HG02763 (cell line): ENCODE results near the gene DCLK2.

Experiments
- ATAC-seq: cut with Tn5 transposase; IDR thresholded peaks from one replicate; pipeline ENCODE4 v1.9.1; 2021; ENCODE audit warnings: mild to moderate bottlenecking, moderate library complexity; ENCODE audit not compliant: unreplicated experiment

Gene DCLK2

DNA sequence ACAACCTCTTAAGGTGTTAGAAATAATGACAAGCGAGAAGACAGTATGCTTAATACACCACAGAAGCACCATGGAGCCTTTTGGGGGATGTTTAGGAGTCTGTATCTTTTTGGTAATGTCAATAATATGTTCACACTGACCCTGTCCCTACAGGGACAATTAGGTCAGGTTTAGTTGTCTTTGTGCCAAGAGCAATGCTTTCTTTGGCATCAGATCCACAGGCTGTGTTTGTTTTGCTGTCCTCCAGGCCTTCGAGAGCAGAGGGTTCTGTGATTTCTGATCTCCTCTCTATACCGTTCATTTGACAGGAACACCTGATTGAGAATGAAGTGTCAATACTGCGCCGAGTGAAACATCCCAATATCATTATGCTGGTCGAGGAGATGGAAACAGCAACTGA lies 153.8 kb downstream of the DCLK2 start:
- ATAC-seq = no peak

DNA sequence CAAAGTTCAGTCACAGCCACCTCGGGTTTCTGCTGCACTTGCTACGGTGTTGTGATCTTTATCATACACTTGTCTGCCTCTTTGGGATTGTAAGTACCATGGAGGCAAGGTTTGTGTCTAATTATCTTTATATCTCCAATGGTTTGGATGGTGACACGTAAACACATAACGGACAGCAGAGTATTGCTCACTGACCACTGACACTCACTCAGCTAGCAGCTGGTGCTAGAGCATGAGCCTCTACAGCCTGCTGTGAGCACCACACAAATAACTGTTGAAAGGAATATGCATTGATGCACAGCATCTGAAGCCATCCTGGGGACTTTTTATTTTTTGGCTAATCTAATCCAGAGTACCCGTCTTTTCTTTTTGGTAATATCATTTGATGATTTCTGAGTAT lies 156.0 kb downstream of the DCLK2 start:
- ATAC-seq = no peak

DNA sequence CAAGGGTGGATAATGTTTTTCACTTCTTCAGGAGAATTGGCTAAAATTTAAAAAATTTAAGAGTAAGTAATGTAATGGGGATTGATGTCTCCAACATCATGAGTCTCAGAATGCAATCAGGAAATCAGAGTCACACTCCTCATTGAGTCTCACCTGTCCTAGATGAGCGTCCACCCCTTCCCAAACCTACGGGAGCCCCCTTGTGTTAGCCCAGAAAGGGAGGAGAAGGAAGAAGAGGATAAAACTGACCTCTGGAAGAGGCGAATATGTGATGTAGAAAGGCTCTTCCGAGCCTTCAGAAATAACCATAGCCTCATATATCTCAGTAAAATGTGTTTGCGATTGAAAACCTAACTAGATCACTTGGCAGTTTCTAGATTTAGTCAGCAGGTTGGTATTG lies 157.1 kb downstream of the DCLK2 start:
- no peak for ATAC-seq

DNA sequence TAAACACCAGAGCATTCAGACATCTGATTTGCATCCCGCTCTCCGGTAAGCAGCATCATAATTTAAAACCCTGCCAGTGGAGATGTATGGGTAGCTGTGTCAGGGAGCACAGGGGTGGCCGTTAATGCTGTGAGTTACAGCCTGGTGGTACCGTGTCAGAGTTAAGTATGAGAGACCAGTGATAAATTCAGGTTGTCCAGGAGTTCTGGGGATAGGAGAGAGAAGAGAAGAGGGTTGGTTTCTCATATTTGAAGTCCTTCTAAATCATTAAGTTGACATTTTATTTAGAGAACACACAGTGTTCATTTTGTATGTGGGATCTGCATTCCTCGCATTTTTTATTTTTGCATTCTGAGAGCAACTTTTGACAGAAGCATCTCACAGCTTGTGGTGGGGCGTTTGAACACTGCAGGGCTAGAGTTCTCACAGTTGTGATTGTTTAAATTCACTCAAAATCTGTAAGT lies 157.6 kb downstream of the DCLK2 start:
- no peak for ATAC-seq

DNA sequence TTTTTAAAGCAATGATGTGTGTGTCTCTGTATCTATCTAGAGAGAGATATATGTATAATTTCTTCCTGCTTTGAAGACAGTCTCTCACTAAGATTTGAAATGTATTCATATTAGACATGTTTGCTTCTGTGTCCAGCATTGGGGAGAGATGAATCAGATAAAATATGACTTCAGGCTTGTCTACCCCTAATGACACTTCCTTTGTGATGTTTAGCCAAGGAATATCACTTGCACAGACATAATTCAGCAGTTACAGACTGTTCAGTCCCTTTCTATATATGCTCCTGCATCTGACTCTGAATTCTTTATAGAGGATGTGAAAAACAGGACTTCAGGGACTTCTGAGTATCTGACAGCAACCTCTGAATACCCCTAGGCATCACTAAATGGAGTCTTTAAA lies 158.4 kb downstream of the DCLK2 start:
- no peak for ATAC-seq

DNA sequence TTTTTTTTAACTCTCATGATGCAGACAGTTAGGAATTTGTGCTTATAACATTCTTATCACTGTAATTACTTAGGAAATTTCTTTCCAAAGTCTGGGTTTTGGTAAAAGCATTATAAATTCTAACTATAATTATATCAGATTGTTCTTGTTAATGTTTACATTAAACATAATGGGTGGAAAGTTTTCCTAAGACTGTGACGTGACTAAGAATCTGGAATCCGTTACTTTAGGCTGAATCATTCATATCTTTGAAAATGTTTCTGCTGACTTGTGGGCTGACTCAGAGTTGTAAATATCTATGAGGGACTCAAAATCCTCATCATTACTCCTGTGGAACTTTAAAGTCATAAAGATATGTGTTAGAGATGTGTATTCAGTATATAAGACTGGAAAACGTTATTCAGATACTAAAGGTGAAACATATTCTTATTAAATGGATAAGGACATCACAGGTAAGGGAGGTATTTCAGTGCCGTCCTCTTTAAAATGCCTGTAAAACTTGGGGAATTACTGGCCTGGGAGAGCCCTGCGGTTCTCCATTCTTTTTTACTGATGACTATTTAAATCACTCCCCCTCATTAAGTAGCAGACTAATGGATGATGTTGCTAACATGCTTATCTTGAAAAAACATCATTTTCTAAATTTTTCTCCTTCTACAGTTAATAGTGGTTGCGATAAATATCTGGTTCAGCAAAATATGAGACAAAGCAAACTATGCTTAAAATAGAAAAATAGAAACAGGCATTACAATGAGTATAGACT lies 159.0 kb downstream of the DCLK2 start:
- no peak for ATAC-seq

DNA sequence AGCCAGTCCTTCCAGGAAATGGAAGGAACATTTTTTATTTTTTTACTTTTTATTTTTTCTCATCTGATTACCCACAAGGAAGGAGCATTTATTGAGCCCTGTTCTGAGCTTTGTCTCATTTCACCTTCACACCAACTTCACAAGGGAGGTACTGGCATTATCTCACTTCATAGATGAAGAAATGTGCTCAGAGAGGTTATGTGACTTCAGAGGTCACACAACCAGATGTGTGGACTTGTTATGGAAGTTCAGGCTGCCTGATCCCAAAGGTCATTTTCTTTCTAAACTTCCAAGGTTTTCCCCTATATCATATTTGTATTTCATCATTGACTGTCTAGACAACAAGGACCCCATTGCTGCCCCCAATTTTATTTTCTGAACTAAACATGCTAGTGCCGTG lies 160.3 kb downstream of the DCLK2 start:
- ATAC-seq = no peak

DNA sequence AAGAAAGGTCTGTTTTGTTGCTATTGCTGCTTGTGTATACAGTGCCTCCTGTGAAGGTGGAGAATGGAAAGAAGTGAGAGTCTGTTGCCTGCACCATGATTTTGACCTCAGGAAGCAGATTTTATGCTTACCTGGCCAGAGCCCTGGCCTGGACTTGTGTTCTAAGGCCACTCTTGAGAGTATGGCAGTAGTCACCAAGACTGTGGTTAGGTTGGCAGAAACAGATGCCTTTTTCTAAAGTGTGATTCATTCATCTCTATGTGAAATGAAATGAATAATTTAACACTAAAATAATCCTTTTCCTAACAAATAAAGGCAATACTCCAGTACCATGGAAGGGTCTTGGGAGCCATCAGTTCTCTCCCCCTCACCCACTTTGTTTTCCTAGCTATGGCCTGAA lies 161.8 kb downstream of the DCLK2 start:
- ATAC-seq = no peak

DNA sequence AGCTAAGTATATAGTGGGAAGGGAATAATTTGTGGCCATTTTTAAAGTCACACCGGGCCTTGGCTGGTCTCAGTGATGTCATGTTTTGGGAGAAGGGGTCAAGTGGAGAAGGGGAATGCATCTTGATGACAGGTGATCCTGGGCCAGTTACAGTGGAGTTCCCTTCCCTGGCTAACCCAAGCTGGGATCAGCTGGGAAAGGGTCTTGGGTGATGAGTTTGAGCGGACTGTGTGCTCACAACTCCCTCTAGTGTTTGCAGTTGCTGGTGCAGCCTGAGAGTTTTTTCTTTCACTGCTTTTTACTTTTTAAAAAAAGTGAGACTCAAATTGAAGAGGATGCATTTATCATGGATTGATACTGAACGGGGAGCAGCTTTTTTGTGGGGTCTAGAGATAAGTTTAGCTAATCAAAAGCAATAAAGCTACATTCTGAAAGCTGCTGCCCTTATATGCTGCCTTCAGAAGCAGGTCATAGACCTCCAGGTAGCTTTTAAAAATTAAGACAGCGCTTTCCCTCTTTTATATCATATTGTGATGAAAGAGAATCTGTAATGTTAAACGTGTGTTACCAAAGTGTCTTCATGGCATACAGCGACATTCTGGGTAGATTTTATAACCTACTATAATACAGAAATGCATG lies 164.7 kb downstream of the DCLK2 start:
- ATAC-seq = no peak

DNA sequence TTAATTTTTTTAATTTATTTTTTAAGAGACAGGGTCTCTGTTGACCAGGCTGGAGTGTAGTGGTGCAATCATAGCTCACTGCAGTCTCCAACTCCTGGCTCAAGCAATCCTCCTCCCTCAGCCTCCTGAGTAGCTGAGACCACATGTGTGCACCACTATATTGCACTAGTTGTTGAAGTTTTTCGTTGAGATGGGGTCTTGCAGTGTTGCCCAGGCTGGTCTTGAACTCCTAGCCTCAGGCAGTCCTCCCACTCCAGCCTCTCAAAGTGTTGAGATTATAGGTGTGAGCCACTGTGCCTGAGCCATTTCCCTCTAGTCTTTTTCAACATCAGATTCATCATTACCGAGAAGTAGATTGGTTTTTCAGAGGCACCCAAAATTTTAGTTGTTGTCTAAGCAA lies 165.7 kb downstream of the DCLK2 start:
- ATAC-seq = no peak

DNA sequence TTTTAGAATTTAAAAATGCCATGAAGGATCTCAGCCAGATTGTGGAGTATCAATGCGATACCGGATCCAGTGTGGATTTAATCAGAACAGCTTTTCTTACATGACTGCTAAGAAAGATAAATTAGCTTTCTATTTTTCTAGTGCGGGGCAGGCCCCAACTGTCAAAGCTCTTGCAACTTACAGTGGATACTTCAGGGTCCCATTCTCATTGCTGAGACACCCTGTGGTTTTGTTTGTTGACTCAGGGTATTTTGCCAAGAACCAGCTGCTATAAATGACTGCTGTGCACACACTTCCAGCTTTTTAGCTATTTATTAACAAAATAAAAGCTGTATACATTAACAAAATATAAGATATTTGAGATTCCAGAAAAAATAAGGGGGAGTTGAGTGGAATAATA lies 166.4 kb downstream of the DCLK2 start:
- no peak for ATAC-seq

DNA sequence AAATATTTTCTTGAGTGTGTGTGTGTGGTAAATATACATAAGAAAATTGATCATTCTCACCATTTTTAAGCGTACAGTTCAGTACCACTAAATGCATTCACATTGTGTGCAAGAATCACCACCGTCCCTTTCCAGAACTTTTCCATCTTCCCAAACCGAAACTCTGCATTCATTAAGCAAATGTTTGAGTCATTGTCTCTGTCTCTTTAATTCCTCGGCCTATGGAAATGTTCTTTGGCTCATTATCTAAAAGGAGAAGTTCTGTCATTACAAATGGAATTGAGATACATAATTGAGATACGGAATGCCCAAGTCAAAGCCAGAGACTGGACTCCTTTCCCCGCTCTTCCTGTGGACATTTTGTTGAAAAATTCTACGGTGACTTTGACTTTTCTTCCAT lies 168.9 kb downstream of the DCLK2 start:
- no peak for ATAC-seq

DNA sequence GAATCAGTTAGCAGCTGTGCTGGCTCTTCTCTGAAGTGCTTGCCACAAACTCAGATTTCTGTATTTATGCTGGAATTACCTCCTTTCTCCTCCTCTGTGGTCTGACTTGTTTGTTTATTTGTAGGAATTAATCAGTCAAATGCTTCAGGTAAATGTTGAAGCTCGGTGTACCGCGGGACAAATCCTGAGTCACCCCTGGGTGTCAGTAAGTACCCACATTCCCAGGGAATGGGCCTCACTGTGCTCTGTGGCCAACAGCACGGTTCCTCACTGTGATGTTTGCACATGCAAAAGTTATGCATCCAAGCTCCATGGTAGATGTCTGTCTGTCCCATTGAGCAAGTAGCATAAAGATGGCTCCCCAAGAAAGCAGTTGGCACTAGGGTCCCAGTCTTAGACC lies 169.9 kb downstream of the DCLK2 start:
- ATAC-seq = no peak

DNA sequence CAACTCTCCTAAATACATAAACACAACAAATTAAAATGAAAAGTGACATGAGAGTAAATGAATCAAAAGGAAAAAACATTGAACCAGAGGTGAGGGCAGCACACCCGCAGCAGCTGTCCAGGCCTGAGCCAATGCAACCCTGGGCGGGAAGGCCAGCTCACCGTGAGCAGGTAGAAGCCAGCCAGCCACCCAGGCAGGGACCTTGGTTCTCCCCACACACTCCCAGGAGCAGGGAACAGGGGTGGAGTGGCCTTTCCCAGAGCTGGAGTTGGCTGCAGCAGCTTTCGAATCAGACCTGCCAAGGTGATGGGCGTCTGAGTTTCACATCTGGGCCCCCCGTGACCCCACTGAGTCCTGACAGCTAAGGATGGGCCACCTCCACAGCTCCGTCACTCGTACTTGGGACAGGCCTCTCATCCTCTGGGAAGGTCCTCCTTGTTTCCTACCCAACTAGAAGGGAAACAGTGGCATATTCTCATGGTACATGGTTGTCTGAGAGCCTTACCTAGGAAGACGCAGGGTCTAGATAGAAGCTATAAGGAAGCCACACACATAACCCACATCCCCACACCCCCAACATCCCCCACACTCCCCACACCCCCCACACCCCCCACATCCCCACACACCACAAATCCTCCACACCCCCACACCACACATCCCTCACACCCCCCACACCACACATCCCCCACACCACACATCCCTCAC lies 172.2 kb downstream of the DCLK2 start:
- ATAC-seq = no peak

DNA sequence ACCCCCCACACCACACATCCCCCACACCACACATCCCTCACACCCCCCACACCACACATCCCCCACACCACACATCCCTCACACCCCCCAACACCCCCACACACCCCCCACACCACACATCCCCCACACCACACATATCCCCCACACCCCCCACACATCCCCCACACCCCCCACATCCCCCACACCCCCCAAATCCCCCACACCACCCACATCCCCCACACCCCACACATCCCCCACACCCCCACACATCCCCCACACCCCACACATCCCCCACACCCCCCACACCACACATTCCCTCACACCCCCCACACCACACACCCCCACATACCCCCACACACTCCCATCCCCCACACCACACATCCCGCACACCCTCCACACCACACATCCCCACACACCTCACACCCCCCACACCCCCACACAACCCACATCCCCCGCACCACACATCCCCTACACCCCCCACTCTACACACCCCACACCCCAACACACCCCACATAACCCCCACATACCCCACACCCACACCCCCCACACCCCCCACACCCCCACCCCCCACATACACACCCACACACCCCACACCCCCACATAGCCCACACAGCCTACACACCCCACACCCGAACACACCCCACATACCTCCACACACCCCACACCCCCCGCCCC lies 172.9 kb downstream of the DCLK2 start:
- no peak for ATAC-seq

DNA sequence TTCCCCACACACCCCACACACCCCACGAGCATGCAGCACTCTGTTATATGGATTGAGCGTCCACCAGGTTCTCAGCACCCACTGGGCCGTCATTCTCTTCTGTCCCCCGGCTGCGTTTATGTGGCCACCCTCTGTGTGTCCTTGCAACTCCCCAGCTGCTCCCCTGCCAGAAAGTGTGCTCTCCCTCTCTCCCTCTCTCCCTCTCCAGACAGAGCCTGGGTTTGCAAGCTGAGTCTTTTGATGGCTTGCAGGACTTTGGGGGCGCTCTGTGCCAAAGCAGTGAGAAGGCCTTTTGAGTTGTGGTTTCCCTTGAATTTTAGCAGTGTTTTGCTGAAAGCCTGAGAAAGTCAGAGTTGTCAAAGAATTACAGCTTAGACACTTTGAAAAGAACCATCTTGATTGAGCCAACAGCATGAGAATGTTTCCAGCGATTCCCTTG lies 173.5 kb downstream of the DCLK2 start:
- no peak for ATAC-seq

DNA sequence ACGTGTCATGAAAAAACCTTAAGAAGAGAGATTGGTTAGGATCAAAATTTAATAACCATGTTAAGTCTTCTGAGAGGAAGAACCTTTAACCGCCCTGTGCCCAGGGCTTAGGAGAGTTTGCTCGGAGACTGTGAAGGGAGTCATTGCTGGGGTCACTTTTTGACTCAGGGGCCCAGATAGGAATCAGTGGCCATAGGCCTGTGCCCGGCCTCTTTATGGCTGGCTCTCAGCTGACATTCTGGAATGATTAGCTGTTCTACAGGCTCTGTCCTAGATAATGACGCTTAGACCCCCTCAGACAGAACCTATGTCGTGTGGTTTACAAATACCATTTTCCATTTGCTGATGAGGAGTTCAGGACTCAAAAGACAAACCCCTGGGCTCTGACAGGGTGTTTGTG lies 174.1 kb downstream of the DCLK2 start:
- ATAC-seq = no peak

DNA sequence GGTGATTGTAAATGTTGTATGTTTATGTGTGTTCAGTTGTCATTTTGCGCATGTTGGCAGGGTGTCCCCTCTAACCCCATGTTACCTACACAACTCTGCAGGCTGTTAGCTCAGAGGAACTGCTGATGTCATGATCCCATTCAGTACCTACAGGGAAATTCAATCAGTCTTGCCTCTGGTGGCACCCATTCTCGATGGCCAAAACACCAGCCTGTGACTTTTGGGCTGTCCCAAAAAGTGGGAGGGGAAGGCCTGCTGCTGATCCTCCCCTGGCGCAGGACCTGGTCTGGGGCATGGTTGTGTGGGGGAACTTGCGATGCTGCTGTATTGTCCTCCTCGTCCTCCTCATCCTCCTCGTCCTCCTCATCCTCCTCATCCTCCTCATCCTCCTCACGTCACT lies 174.5 kb downstream of the DCLK2 start:
- ATAC-seq = no peak

DNA sequence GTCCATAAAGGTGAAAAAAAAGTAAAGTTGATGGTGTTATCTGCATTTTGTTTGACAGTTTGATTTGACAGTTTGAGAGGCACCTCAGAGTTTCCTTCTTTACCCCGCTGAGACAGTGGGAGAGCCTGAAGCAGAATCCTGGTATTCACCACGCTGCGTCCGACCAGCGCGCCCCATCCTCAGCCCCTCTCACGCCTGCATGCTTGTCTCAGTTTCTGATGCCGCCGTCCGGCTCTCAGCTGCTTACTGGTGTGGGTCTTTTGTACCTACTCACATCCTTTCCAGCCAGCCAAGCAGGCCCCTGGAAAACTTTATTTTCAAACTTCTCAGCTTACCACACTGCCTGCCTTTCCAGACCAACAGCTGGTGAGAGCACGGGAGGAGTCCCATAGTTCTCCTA lies 175.2 kb downstream of the DCLK2 start:
- ATAC-seq = no peak

DNA sequence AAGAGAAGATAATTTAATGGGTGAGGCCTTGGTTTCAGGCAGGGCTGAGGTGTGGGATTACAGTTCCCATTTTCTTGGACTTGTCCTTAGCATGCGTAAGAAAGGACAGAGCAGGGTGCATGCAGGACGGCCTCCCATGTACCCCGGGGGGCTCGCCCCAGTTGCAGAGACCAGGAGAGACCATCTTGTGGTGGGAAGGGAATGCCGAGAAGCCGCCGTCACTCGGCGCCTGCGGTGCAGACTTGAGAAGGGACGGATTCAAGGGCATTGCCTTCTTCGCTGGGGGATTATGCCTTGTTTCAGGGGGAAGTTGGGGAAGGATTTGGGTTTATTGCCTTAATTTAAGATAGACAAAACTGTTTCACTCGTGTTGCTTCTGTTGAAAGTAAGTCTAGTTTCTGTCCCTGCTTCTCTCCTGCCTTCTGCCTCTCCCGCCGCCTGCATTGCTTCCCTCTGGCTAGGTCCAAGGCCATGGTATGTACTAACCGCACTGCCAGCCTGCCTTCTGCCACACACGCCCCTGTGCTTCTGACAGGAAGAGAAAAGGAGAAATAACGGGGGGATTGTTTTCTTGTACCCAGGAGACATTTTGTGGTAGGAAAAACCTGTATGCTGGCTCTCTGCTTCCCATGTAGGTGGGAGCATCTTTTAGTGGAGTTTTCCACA lies 175.9 kb downstream of the DCLK2 start:
- ATAC-seq = no peak

DNA sequence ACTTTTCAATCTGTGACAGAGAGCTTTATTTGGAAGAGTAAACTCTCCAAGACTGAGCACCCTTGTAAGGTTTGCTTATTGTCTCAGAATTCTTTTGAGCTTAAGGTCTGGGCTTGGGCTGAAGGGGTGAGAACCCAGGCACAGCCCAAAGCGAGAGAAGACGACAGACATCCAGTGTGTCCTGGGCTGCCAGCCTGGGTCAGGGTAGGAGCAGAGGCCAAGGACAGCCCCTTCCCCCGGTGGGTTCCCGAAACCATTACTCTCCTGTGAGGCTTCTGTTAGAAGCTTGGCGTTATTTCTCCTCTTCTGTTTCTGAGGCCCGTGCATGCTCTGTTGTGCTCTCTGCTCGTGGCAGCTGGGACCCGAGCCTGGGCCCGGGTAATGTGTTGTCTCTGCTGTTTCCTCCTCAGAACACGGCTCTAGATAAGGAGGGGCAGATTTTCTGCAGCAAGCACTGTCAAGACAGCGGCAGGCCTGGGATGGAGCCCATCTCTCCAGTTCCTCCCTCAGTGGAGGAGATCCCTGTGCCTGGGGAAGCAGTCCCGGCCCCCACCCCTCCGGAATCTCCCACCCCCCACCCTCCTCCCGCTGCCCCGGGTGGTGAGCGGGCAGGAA lies 177.5 kb downstream of the DCLK2 start:
- ATAC-seq = no peak
